Heart left ventricle (tissue), 16 donors: Measurements from ENCODE around the gene AGGF1. TPM values are rescaled to one million over a fixed set of nuclear protein-coding genes. Genes with fewer than 3 reads are reported as not detected.

ENCODE experiments used
- ATAC-seq, 4 donors: fragments of 200-7000 bp; cut with Tn5 transposase; one replicate each; pipeline ENCODE4 v1.9.1; 2020 to 2022; ENCODE audit warnings: moderate library complexity in 4 of 4, mild to moderate bottlenecking in 3 of 4, moderate number of reproducible peaks in 1 of 4
- DNase-seq, 5 donors: peaks; one replicate each; pipeline ENCODE4 v3.0.0-alpha.2; 2020
- H3K27ac ChIP-seq, 12 donors: fragments of 200-600 bp; sonication (generic) in 4 of 12; one replicate each; pipeline versions ENCODE4 v1.5.0 to v1.8.0; 2016 to 2022; ENCODE audit warnings: mild to moderate bottlenecking in 2 of 12
- H3K27me3 ChIP-seq, 9 donors: fragments of 200-600 bp; sonication (generic) in 2 of 9; one replicate each; pipeline versions ENCODE4 v1.5.1 to v1.8.0; 2016 to 2022; ENCODE audit warnings: mild to moderate bottlenecking in 3 of 9
- H3K36me3 ChIP-seq, 9 donors: fragments of 200-600 bp; sonication (generic) in 2 of 9; one replicate each; pipeline versions ENCODE4 v1.5.0 to v1.8.0; 2018 to 2022; ENCODE audit warnings: mild to moderate bottlenecking in 2 of 9
- H3K4me1 ChIP-seq, 12 donors: fragments of 200-600 bp; sonication (generic) in 4 of 12; one replicate each; pipeline versions ENCODE4 v1.5.0 to v1.8.0; 2016 to 2022; ENCODE audit warnings: mild to moderate bottlenecking in 3 of 12
- H3K4me3 ChIP-seq, 12 donors: fragments of 200-600 bp; sonication (generic) in 4 of 12; one replicate each; pipeline versions ENCODE4 v1.5.0 to v1.8.0; 2017 to 2022; ENCODE audit warnings: mild to moderate bottlenecking in 9 of 12, moderate library complexity in 4 of 12
- H3K9me3 ChIP-seq, 12 donors: fragments of 200-600 bp; sonication (generic) in 4 of 12; one replicate each; pipeline versions ENCODE4 v1.5.0 to v1.8.0; 2016 to 2022; ENCODE audit warnings: mild to moderate bottlenecking in 1 of 12
- POLR2A ChIP-seq, 2 donors: fragments of 450-650 bp; IDR thresholded peaks; one replicate each; pipeline ENCODE4 v1.6.1; 2017; ENCODE audit warnings: antibody characterized with exemption in 2 of 2, mild to moderate bottlenecking in 2 of 2, moderate library complexity in 2 of 2
- WGBS, 4 donors: extraction: QIAGEN DNeasy Blood & Tissue Kit in 2 of 4; methylation state at CpG; one replicate each; pipeline versions ENCODE4 v1.1.5 to v1.1.7; 2013 to 2018; 5-methylcytosine and 5-hydroxymethylcytosine counted together
- intact Hi-C, 10 donors: fragments of 100-400 bp; cut with DNase I; formaldehyde crosslinking; loops; one replicate each; pipeline versions ENCODE4 v1.11.1 to v1.14.2; 2022
- polyA plus RNA-seq, 2 donors: library from polyadenylated mRNA; stranded (reverse); fragments of 200-250 nt; gene quantifications; one replicate each; pipeline ENCODE4 v1.2.3, GENCODE V29; 2013
- total RNA-seq, 9 donors: library from RNA; depleted of rRNA in 2 of 9; stranded (reverse); fragments of >200 nt in 2 of 9; fragmentation: NEBNext Ultra II Directional in 3 of 9; extraction: Animal tissue kit (Norgen Biotek cat#: 25700) in 3 of 9; gene quantifications; one replicate each; pipeline versions ENCODE4 v1.1.0 to v1.2.4, GENCODE V29; 2016 to 2023
- TF ChIP-seq, protein P1 (sequence below), 12 donors: fragments of 200-600 bp; sonication (generic) in 4 of 12; IDR thresholded peaks; one replicate each; pipeline versions ENCODE4 v1.5.0 to v1.8.0; 2018 to 2022; ENCODE audit warnings: antibody characterized with exemption in 12 of 12, mild to moderate bottlenecking in 5 of 12
- donor health status: ischemic (EF 13 %, LVEDD 7.1; RV severe dilation, severe dysfunction).
- donor health status: healthy with polysubstance abuse.
- donor health status: DM: no; HTN: yes; CAD: no.
- donor health status: DM: no; HTN: no; CAD: no.
- donor health status: ischemic (EF 25% LVEDD 6.9; RV normal size, moderate dysfunction).
- donor health status: ischemic (EF 25% LVEDD 5.7; RV mildly dilated, moderate dysfunction).
- donor health status: healthy.
- donor health status: DM: yes; HTN: yes; CAD: no.
- donor health status: ischemic (EF 35%, LVEDD 5.7; RV mildly dilated, moderate dysfunction).
- donor health status: nonischemic (EF 11% LVEDD 7.7; RV severe dilation, severe dysfunction).
- donor health status: DM: yes; HTN: yes; CAD: no.
- donor health status: PGD.
- donor health status: ischemic (EF 29% LVEDD 5.4; RV normal size, mild dysfunction).
- donor health status: nonischemic (EF 23%, LVEDD 6.1; RV moderate dilation, normal function).

Gene AGGF1
- total and polyA plus RNA-seq, 11 donors, result 6.1 to 20.1 (median 16.5) TPM

DNA sequence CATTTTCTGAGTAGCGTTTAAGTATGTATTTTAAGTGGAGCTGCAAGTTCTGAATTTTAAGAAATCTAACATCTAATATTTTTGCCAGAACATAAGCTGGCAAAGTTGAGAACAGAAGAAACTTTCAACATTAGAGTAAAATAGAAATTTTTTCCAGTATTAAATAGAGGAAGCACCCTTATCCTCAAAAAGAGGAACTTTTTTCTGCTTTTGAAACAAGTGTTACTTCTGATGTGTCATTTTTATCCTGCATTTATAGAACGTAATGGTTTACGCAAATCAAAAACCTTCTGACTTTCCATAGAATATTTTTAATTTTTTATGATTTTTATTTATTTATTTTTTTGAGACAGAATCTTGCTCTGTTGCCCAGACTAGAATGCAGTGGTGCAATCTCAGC lies 35.1 kb downstream of the AGGF1 start:
- ATAC-seq (no peak), DNase-seq (no peak)
- Histone ChIP-seq H3K9me3 (no peaks in the 10 kb centered on the region), H3K4me1 (peaks cover 0 to 23% (median 0%) of the 10 kb centered on the region in 12 donors), H3K27ac (peak overlapping the region in 1 of 12 donors; percentile 88), H3K36me3 (peaks cover 0 to 81% (median 75%) of the 10 kb centered on the region in 9 donors), H3K27me3 (no peaks in the 10 kb centered on the region), H3K4me3 (no peak overlapping the region)
- TF ChIP-seq, protein P1, sequence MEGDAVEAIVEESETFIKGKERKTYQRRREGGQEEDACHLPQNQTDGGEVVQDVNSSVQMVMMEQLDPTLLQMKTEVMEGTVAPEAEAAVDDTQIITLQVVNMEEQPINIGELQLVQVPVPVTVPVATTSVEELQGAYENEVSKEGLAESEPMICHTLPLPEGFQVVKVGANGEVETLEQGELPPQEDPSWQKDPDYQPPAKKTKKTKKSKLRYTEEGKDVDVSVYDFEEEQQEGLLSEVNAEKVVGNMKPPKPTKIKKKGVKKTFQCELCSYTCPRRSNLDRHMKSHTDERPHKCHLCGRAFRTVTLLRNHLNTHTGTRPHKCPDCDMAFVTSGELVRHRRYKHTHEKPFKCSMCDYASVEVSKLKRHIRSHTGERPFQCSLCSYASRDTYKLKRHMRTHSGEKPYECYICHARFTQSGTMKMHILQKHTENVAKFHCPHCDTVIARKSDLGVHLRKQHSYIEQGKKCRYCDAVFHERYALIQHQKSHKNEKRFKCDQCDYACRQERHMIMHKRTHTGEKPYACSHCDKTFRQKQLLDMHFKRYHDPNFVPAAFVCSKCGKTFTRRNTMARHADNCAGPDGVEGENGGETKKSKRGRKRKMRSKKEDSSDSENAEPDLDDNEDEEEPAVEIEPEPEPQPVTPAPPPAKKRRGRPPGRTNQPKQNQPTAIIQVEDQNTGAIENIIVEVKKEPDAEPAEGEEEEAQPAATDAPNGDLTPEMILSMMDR (IDR thresholded peaks at IDR 0.05), result no peak
- no peak for TF ChIP-seq POLR2A (IDR thresholded peaks at IDR 0.05)
- WGBS, 4 donors, result 89 to 97% (median 94%) methylated on average over 3 of the region's 3 CpGs
- intact Hi-C loops, result no loop called here

DNA sequence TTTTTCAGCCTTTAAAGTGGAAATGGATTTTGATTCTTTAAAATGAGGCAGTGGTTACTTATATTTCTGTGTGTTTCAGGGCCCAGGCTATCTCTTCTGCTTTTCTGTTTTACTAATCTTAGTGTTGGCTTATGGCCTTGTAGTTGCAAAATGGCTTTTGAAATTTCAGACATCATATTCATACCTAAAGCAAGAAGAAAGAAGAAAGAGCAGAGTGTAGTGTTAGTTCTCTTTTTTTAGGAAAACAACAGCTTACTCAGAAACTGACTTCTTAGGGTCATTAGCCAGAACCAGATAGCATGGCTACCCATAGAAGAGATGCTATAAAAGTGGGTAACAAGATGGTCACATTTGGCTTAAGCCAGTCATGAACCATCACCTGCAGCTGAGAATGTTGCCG lies 36.0 kb downstream of the AGGF1 start:
- Histone ChIP-seq H3K27ac (peak overlapping the region in 1 of 12 donors; percentile 88), H3K4me1 (peaks cover 0 to 23% (median 0%) of the 10 kb centered on the region in 12 donors), H3K4me3 (no peak overlapping the region), H3K27me3 (no peaks in the 10 kb centered on the region), H3K9me3 (no peaks in the 10 kb centered on the region), H3K36me3 (peaks cover 0 to 75% (median 67%) of the 10 kb centered on the region in 9 donors)
- TF ChIP-seq POLR2A (IDR thresholded peaks at IDR 0.05), result no peak
- TF ChIP-seq, protein P1 (IDR thresholded peaks at IDR 0.05), result no peak
- DNase-seq (no peak), ATAC-seq (no peak)
- 94 to 98% (median 96%) methylated on average over 1 of the region's 1 CpG for WGBS, 4 donors
- intact Hi-C loops, result no loop called here

DNA sequence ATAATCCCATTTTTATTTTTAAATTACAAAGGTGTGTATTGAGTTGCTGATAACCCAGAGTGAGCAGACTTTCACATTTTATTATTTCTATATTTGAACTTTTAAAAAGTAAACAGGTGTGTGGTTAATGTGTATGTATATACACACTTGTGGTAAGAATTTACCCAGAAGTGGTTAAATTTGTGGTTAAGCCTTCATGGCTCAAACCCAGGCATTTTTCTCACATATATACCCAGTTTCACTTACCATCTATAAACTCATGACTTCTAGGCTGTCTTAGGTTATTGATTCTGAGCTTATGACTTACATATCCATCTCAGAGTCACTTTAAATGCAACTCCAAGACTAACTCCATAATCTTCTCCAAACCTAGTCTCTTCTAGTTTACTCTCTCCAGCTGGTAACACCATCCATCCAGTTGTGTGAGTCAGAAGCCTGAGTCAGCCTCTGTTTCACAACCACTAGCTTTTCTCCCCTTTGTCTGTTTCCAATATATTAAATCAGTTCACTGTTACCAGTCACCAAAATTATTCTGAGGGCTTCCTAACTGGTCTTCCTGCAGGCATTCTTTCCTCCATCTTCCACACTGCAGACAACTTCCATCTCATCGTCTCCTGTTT lies 36.7 kb downstream of the AGGF1 start:
- DNase-seq, result peak in 1 of 5 donors; percentile 32
- Histone ChIP-seq H3K4me1 (peaks cover 0 to 23% (median 0%) of the 10 kb centered on the region in 12 donors), H3K27ac (peak overlapping the region in 1 of 12 donors; percentile 88), H3K4me3 (no peak overlapping the region), H3K36me3 (peaks cover 0 to 67% (median 59%) of the 10 kb centered on the region in 9 donors), H3K27me3 (no peaks in the 10 kb centered on the region), H3K9me3 (no peaks in the 10 kb centered on the region)
- peak in 2 of 4 donors; percentile 73 to 74 for ATAC-seq
- 93 to 94% (median 94%) methylated on average over 1 of the region's 1 CpG for WGBS, 4 donors
- TF ChIP-seq, protein P1 (IDR thresholded peaks at IDR 0.05), result no peak
- TF ChIP-seq POLR2A (IDR thresholded peaks at IDR 0.05), result no peak
- intact Hi-C loops, result no loop called here

DNA sequence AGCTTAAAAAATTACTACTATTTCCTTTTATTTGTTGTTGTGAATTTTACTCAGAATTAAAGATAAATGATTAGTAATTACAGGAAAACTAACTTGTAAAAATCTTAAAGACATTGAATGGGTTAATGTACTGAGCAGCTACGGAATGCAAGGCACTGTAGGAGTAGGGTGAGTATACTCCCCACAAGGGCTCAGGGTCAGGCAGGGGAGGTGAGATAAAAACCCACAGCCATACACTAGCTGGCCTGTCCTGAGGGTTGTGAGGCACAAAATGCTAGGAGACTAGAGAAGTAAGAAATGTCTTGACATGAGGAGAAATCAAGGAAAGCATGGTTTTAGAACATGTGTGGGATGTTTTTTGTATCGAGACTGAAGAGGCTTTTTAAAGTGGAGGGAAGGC lies 43.5 kb downstream of the AGGF1 start:
- ATAC-seq (no peak), DNase-seq (no peak)
- 56 to 70% (median 61%) methylated on average over 2 of the region's 2 CpGs for WGBS, 4 donors
- no peak for TF ChIP-seq POLR2A (IDR thresholded peaks at IDR 0.05)
- TF ChIP-seq, protein P1 (IDR thresholded peaks at IDR 0.05), result no peak
- Histone ChIP-seq H3K27ac (no peak overlapping the region), H3K36me3 (peaks cover 0 to 14% (median 0%) of the 10 kb centered on the region in 9 donors), H3K4me3 (no peak overlapping the region), H3K4me1 (peaks cover 0 to 16% (median 2%) of the 10 kb centered on the region in 12 donors), H3K27me3 (no peaks in the 10 kb centered on the region), H3K9me3 (no peaks in the 10 kb centered on the region)
- intact Hi-C loops, result no loop called here
